Measurements from ENCODE around the gene QSOX2.

Gene QSOX2

DNA sequence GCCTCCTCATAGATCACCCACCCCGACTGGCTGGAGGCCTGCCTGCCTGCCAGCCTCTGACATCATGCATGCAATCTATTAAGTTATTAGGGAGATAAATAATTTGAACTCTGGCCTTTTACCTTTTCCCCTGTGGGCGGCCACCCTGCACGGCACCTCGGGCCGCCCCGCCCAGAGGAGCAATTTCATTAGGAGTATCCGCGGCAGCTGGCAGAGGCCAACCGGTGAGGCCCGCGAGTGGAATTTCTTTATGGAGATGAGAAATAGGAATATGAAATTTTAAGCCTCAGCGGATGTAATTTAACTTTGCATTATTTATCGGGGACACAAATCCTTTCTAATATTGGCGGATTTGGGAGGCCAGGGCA is 63.2 kb downstream of the QSOX2 start:
- TF ChIP-seq TAF1 (IDR thresholded peaks at IDR 0.05; ENCODE audit: borderline replicate concordance, insufficient read depth, low read length) (no peak), SIN3A (IDR thresholded peaks at IDR 0.05; ENCODE audit: borderline replicate concordance, insufficient read depth, low read length) (no peak), FOXP2 (optimal IDR thresholded peaks at IDR 0.05; ENCODE audit: borderline replicate concordance, extremely low read depth, extremely low read length, insufficient read depth) (no peak), POLR2AphosphoS5 (IDR thresholded peaks at IDR 0.05; ENCODE audit: low read depth, low read length) (no peak)
- TF ChIP-seq, protein P1, sequence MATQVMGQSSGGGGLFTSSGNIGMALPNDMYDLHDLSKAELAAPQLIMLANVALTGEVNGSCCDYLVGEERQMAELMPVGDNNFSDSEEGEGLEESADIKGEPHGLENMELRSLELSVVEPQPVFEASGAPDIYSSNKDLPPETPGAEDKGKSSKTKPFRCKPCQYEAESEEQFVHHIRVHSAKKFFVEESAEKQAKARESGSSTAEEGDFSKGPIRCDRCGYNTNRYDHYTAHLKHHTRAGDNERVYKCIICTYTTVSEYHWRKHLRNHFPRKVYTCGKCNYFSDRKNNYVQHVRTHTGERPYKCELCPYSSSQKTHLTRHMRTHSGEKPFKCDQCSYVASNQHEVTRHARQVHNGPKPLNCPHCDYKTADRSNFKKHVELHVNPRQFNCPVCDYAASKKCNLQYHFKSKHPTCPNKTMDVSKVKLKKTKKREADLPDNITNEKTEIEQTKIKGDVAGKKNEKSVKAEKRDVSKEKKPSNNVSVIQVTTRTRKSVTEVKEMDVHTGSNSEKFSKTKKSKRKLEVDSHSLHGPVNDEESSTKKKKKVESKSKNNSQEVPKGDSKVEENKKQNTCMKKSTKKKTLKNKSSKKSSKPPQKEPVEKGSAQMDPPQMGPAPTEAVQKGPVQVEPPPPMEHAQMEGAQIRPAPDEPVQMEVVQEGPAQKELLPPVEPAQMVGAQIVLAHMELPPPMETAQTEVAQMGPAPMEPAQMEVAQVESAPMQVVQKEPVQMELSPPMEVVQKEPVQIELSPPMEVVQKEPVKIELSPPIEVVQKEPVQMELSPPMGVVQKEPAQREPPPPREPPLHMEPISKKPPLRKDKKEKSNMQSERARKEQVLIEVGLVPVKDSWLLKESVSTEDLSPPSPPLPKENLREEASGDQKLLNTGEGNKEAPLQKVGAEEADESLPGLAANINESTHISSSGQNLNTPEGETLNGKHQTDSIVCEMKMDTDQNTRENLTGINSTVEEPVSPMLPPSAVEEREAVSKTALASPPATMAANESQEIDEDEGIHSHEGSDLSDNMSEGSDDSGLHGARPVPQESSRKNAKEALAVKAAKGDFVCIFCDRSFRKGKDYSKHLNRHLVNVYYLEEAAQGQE (IDR thresholded peaks at IDR 0.05; ENCODE audit: insufficient read depth in 1 of 2, low read depth in 2 of 2, low read length in 2 of 2) = no peak

DNA sequence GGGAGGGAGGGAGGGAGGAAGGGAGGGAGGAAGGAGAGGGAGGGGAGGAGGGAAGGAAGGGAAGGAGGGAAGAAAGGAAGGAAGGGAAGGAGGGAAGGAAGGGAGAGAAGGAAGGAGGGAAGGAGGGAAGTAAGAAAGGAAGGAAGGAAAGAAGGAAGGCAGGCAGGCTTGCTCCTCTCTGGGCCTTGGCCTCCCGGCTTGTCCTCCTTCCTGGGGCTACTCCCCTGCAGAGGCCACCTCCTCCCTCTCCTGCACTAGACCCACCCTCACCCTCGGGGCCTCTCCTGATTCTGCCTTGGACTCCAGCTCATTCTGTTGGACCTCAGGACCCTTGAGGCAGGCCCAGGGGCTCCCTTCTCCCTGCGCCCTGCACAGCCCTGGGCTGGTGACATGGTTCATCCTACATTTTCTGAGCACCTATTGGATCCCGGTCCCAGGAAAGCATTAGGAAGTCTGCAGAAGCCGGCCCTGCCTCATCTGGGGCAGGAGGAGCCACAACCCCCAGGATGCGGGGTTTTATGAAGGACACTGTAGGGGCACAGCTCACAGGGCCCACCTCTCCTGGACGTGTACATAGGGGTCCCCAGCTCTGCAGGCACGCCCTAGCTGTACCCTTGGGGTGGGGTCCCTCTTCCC is 63.7 kb downstream of the QSOX2 start:
- TF ChIP-seq, protein P1 (IDR thresholded peaks at IDR 0.05; ENCODE audit: insufficient read depth in 1 of 2, low read depth in 2 of 2, low read length in 2 of 2) = no peak
- no peak for TF ChIP-seq SIN3A (IDR thresholded peaks at IDR 0.05; ENCODE audit: borderline replicate concordance, insufficient read depth, low read length)
- TF ChIP-seq FOXP2 (optimal IDR thresholded peaks at IDR 0.05; ENCODE audit: borderline replicate concordance, extremely low read depth, extremely low read length, insufficient read depth) = no peak
- TF ChIP-seq TAF1 (IDR thresholded peaks at IDR 0.05; ENCODE audit: borderline replicate concordance, insufficient read depth, low read length) = no peak
- no peak for TF ChIP-seq POLR2AphosphoS5 (IDR thresholded peaks at IDR 0.05; ENCODE audit: low read depth, low read length)

DNA sequence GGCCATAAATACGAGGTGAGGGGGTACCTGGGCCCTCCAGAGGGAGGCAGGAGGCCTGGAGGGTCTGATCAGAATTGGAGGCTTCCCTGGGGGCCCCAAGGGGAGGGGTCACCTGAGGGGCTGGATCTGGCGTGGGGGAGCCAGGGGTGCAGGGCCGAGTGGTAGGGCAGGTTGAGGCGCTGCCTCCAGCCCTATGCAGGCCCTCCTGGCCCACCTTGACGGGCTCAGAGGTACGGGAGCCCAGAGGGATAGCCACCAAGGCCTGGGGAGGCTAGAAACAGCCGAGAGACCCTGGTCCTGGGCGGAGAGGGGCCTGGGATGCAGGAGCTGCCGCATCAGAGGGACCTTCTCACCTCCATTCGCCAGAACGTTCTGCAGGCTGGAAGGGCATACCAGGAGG is 65.0 kb downstream of the QSOX2 start:
- TF ChIP-seq FOXP2 (optimal IDR thresholded peaks at IDR 0.05; ENCODE audit: borderline replicate concordance, extremely low read depth, extremely low read length, insufficient read depth) = no peak
- TF ChIP-seq TAF1 (IDR thresholded peaks at IDR 0.05; ENCODE audit: borderline replicate concordance, insufficient read depth, low read length) = no peak
- TF ChIP-seq SIN3A (IDR thresholded peaks at IDR 0.05; ENCODE audit: borderline replicate concordance, insufficient read depth, low read length) = no peak
- TF ChIP-seq, protein P1 (IDR thresholded peaks at IDR 0.05; ENCODE audit: insufficient read depth in 1 of 2, low read depth in 2 of 2, low read length in 2 of 2) = no peak
- TF ChIP-seq POLR2AphosphoS5 (IDR thresholded peaks at IDR 0.05; ENCODE audit: low read depth, low read length) = no peak

DNA sequence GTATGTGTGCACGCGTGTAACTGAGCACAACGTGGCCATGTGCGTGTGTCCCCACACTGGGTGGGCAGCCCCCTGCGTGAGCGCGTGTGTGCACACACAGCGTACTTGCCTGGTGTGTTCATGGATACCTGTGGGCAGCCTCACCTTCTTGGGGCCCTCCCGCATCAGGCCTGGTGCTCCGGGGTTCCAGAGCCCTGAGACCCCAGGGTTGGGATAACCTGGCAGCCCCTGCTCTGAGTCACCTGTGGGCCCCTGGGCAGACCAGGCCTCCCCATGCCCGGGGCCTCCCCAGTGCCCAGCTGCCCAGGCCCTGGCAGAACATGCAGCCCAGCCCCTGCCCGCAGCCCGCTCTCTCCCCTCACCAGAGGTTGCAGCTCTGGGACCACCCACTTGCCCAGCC is 65.9 kb downstream of the QSOX2 start:
- TF ChIP-seq FOXP2 (optimal IDR thresholded peaks at IDR 0.05; ENCODE audit: borderline replicate concordance, extremely low read depth, extremely low read length, insufficient read depth) = no peak
- TF ChIP-seq, protein P1 (IDR thresholded peaks at IDR 0.05; ENCODE audit: insufficient read depth in 1 of 2, low read depth in 2 of 2, low read length in 2 of 2) = no peak
- TF ChIP-seq TAF1 (IDR thresholded peaks at IDR 0.05; ENCODE audit: borderline replicate concordance, insufficient read depth, low read length) = no peak
- TF ChIP-seq SIN3A (IDR thresholded peaks at IDR 0.05; ENCODE audit: borderline replicate concordance, insufficient read depth, low read length) = no peak
- TF ChIP-seq POLR2AphosphoS5 (IDR thresholded peaks at IDR 0.05; ENCODE audit: low read depth, low read length) = no peak

All from PFSK-1 (cell line).